Measurements from ENCODE around the gene CASQ2.

Gene CASQ2

DNA sequence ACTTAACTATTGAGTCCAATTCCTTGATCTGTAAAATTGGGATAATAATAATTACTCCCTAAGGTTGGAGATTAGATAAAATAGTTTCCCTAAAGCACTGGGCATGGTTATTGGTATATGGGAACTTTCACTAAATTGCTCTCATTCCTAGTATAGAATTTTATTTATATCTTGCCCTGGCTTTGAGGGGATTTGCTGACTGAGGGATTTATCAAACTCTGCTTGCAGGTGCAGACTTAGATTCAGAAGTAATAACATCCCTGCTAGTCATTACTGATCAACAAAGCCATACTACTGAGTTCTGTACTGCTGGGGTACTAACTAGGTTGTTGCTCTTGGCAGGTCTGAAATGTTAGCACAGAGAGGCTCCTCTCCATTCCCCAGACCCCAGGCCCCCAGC, 41.9 kb downstream of the CASQ2 start:
- DNase-seq, result no peak

DNA sequence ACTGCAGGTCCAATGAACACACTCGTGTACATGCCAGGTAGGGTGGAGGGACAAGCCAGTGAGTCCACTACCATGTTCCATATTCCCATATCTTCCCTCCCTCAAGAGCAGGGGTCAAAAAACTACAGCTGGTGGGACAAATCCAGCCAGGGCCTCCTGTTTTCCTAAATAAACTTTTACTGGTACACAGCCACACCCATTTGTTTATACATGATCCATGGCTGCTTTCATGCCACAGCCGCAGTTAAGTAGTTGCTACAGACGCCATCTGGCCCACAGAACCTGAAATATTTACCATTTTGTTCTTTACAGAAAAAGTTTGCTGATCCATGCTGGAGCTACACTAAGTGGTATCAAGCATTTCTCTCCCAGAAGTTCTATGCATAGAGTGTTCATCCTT, 42.4 kb downstream of the CASQ2 start:
- DNase-seq, result no peak

DNA sequence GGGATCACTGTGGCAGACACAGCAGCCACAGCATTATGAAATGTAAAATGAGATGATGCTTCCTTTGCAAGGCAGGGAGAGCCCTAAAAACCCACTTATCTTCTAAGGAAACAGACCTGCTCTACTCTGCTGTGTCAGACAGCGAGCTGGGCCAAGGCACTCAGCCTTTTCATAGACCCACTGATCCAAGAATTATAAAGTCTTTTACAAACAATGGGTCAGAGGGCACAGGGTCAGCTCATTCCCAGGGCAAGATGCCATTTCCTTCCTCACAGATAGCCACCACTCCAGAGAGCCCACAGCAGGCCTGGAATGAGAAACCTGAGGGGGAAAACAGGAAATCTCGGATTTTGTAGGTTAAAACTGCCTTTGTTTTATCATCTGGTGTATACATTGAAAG, 42.9 kb downstream of the CASQ2 start:
- no peak for DNase-seq

DNA sequence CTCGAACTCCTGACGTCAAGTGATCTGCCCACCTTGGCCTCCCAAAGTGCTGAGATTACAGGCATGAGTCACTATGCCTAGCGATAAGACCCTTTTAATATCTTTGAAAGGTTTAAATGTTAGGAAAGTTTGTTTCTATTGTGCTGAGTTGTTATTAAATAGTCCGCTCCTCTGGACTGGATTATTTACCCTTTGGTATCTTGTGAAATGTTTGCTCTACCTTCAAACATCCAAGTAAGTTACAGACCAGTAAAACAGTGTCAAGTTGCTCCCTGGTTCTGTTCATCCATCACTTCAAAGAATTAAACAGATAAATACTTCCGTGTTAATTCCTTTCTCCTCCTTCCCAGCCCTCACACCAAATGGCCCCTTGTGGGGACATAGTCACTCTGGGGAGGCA, 44.8 kb downstream of the CASQ2 start:
- DNase-seq, result no peak

DNA sequence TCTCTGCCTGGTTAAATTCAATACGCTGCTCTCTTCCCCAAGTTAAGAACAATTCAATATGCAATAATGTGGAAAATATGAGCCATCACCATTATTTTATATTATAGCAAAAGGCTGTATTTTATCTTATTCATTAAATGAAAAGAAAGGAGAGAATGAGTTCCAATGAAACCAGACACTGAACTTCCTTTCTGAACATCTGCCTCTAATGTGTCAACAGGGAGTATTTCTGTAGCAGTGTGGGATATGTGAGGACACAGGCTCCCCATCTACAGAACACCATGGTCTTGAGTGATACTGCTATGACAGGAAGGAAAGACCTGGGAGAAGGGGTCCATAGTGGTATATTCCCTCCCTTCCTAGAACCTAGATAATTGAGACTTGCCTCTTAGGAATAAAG, 46.3 kb downstream of the CASQ2 start:
- DNase-seq, result no peak

DNA sequence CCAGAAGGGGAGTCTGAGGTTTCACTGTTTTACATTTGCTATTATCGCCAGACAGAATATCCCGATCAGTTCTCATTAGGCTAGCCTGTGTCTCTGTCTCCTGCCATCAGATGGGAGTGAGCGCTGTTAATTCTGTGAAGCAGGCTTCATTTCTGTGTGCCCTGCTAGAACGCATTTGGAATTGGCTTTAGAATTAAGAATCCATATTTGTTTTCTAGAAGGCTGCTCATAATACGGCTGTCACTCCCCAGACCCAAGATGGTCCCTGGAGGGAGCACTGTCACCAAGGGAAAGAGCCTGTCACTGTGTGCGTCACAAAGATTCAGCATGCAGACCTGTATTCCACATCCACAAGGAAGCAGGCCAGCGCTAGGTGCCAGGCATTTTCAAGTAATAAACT, 49.2 kb downstream of the CASQ2 start:
- DNase-seq, result no peak

DNA sequence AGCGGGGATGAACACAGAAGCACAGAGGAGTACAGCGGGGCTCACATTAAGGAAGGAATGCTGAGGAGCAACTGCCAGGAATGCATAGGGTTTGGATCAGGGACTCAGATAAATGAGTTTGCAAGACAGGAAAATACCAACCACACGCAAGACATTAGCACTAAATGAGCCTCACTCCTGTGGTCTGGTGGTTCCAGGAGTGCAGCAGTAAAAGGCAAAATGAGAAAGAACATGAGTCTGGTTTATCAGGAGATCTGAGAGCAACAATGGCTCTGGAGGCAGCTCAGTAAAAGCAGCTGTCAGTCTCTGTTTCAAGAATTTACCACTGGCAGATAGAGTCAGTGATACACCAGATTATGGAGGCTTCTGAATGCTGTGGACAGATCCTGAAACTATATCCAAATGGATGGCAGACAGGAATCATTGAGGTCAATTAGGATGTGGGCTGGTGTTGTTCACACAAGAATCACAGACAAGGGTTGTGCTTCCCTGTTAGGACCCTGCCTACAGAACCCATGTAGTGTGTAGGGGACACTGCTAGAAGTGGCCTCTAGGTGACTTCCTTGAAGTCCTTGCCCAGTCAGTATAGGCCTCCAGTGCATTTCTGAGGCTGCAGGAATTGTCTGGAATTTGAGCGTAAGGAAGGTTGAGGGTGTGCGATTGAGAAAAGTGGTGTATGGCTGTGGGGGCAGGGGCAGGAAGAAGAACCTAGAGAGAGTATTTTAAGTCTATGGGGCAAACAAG, 50.3 kb downstream of the CASQ2 start:
- no peak for DNase-seq

DNA sequence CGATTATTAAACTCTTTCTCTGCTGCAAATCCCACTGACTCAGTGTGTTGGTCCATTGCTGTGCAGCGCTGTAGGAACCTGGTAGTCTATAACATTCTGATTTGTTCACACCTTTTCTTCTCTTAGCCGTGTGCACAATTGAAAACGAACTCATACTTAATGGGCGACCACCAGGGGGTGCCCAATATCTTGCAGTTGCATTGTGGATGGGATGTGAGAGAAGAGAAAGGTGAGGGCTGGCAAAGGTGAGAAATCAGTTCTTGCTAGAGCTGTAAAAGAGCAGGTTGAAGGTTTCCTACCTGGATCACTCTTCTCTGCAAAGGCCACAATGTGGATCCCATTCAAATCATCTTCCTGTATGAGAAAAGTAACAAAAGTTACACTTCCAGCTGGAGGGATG, 51.0 kb downstream of the CASQ2 start:
- no peak for DNase-seq

DNA sequence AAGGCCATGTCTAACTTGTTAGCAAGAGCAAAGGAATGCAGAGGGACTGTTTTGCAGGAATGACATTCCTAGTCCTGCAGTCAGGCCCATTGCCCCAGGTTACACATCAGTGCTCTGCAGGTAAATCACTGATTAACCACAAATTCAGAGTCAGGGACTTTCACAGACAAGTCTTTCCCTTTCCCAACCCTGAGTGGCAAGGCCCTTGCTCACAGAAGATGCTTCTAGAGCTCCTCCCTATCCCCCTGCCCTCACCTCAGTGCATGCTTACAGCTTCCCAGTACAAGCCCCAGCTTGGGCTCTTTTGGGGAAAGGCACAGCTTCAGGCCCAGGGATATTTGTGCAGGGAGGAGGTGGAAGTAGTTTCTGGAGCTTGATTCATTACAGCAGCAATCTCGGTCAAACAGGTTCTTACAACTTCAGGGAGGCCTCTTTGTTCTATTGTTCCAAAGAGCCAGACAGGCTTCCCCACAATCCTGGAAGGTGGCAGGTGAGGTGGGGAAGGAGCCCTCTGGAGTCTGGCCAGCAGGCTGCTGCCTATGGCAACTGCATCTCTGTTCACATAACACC, 53.9 kb downstream of the CASQ2 start:
- no peak for DNase-seq

DNA sequence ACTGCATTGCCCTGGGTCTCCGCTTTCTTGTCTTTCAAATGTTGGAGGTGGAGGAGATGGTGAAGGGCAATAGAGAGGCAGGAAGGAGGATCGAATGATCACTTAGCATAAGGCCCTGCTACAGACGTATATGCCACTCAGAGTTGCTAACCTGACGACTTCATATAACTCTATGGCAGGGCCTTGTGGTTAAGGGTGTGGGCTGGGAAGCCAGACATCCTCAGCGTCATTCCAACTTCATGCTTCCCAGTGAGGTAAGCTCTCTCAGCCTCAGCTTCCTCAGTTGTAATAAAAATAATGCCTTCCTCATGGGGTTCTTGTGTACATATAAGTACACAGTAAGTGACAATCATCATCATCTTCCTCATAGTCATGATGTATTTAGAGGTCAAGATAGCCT, 54.6 kb downstream of the CASQ2 start:
- DNase-seq, result no peak

DNA sequence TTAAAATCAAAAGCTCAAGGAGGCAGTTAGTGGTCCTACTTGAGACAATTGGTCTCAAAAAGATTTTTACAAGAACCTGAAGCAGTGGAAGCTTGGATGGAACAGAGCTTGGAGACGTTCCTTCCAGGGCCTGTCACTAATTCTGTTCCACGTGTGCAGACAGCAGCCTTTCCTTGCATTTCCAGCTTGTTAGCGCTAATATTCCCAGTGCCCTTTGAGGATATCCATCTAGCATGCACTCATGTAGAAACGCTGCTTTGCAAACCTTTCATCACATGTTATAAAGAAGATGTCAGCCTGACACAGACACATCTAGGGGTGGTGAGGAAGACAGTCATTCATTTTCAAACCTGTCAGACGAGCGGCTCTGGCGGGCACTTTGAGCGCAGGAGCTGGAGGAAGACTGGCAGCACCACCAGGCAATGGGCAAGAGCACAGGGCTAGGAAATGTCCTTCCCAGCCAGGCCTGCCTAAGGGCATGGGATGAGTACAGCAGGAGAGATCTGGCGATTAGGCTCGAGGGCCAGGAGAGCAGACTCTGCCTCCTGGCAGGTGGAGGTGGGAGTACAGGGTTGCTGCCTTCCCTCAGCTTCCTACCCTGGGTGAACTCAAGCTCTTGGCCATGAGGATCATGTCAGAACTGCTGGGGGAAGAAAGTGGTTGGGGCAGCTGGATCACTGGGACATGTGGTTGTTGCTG, 55.5 kb downstream of the CASQ2 start:
- DNase-seq, result no peak

DNA sequence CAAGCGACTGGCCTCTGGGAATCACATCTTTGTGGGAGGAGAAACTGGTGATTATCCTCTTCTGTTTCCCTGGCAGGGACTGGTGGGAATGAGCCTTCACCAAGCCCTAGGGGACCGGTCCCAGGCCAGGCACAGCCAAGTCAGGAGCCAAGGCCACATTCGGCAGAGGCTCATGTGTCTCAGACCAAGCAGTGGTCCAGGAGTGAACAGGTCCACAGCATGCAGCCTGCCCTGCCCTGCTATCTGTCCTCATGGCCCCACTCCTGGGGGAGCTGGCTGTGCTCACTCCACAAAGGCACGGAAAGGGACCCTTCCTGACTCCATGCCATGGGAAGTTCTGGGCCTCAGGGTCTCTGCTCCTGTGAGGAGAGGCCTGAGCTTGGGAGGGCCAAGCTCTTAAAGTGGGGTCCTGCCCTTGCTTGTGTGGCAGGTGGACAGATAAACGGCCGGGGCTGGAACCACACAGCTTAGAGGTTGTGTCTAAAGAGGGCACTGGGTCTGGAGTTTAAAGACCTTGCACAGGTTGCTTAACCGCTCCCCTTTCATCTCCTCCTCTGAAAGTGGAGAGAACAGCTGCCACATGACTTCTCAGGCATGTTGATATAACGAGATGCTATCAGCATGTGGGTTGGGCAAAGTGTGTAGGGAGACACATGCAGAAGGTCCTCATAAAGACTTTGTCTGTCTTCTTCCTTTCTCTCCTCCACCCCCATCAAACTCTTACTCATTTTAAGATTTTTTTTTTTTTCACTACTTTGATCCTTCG, 57.5 kb downstream of the CASQ2 start:
- DNase-seq, result no peak

DNA sequence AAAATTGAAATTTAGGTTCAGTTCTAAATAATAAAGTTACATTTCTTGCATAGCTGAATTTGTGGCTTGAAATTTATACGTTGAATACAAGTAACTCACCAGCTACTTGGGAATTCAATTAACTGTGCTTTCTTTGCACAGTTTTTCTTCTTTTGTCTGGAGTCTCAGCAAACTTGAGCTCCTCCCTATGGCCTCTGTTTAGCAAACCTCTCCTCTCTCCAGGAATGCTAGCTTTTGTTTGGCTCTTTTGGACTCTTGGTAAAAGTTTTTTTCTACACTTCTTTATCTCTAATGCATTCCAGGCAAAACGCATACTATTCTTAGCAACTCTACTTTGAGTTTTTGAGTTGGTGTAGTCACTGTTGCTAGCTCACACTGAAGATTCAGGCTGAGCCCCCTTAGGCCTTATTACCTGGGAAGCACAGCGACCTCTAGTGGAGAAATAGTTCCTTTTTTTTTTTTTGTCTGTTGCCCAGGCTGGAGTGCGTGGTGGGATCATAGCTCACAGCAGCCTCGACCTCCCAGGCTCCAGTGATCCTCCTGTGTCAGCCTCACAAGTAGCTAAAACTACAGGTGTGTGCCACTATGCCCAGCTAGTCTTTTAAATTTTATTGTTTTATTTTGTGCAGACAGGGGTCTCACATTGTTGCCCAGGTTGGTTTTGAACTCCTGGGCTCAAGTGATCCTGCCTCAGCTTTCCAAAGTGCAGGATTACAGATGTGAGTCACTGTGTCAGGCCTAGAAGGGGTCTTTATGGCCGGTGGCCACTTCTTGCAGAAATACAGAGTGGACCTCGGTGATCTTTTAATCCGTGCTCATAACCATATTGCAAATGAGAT, 61.7 kb downstream of the CASQ2 start:
- no peak for DNase-seq

DNA sequence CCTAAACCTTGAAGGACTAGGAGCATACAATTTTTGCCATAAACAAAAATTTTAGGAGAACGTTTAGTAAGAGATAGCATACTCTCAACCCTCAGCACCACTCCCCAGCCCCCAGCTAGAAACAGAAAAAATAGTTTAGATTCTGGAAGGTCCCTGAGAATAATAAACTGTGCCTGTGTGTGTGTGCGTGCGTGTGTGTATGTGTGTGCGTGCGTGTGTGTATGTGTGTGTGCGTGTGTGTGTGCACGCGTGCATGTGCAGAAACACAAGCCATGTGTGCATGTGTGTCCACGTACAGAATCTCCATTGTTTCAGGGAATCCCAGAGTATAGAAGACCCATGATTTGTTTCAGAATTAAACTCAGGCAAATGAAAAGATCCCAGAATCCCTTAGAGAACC, 62.6 kb downstream of the CASQ2 start:
- DNase-seq, result no peak

DNA sequence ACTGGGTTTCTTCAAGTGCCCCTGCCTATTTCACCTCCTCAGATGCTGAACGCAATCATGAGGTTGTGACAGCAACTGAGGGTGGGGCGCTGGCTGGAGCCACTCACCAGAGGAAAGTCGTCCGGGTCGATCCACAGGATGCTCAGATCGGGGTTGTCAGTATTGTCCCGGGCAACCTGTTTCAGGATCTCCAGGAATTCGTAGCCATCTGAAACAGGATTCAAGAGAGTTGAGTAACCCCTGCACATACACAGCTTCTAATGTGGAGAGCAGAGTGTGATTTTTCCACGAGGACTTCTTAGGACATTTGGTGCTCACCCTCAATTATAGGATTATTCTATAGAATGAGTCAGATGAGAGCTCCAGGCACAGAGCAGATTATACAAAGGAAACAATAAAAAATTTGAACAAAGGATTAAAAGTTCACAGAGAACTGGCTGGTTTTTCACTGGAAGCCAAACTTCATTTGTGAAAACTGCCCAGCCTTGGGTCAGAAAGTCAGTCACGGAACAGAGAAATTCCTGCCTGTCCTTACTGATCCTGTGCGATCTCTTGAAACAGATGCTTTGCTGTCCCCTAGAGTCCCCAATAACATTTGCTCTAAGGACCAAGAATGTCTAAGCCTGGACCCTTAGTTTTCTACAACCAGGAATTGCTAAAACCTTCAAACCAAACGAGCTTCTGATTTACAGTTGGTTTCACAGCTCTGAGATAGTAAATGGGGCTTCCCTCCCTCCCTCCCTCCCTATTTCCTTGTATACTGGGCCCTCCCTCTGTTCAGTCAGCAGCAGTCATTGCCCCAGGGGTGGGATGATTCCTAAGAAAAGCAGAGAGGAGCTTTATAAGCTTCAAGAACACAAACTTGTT, 63.2 kb downstream of the CASQ2 start:
- DNase-seq, result no peak

DNA sequence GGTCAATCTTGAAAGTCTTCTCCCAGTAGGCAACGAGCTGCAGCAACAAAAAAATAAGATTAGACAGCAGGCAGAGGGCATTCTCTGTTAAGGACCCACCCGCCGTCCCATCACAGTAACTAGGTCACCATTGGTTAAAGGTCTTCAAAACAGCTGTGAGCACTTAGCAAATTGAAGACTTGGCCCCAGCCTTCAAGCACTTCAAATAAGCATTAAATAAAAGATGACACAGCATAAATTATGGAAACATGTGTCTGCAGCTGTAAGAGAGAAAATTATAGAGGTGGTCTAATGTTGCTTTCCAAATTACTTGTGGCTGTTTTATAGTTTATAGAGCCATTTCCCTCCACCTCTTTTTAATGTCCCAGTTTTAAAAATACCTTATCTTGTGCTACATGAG, 65.6 kb downstream of the CASQ2 start:
- no peak for DNase-seq

DNA sequence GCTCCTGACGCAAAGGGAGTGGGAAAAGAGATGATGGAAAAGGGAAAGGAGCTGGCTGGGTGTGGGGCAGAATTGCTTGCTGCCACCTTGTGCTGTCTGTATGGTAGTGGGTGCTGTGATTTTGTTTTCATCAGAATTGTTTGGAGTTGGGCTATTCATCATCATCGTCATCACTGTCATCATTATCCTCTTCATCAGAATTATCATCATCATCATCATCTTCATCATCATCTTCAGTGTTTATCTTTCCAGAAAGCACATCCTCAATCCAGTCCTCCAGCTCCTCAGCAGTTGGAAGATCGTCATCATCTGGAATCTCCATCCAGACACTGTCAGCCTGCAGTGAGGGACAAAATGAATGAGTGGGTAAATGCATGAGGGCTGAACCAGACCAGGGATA, 67.4 kb downstream of the CASQ2 start:
- no peak for DNase-seq

DNA sequence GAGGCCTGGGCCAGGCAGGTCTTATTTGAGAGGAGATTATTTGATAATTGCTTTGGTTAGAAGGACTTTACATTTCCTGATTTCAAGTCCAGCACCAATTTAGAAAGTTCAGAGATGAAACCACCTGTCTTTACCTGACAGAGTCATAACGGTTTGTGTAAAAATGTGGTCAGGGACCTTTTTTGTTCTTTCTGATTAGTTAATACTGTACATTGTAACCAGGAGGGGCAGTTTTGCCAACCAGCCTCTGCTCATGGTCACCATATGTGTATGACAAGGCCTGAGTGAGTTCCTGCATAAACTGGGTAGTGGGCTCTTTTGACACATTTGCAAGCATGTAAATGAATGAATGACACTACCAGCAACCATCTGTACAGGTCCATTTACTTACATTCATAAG, 70.9 kb downstream of the CASQ2 start:
- DNase-seq, result no peak

DNA sequence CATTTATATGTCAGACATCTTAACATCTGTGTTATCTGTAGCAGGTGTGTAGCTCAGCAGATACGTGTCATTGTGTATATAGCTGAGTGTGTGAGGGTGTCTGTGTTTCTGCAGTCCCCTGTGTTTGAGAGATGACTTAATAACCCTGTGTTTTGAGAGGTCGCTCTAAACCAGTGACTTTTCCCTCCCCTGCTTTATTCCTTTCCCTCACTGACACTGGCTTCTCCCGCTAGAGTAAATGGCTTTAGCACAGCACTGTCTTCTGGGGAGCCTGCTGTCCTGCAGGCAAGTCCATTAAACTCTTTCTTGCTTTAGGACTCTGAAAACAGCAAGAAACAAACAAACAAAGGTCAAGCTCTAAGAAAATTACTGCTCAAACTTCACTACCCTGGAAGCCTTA, 73.7 kb downstream of the CASQ2 start:
- DNase-seq, result no peak

DNA sequence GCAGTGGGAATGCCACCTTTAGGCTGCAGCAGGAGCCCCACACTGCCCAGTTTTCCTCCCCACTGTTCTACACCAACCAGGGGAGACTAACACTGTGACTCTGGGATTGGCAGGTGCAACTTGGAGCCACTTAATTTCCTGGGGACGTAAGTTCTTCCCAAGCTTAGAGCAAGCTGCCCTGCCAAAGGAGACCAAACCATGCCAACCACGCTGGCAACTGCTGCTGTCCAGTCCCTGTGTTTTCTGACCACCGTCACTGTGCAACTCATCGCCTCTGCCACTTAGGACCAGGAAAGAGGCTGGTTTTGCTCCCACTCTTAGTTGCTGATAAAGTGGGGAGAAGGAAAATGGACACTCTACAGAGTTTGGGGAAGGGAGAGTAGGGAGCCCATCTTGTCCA, 76.3 kb downstream of the CASQ2 start:
- DNase-seq, result no peak

DNA sequence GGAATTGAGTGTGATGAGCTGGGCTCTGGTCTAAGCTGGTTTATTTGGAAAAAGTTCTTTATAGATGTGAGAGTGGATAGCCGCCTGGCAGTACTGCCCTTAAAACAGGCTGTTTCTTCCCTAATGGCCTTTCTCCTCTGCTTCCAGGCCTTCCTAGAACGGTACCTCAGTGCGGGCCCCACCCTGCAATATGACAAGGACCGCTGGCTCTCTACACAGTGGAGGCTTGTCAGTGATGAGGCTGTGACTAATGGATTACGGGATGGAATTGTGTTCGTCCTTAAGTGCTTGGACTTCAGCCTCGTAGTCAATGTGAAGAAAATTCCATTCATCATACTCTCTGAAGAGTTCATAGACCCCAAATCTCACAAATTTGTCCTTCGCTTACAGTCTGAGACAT, 77.5 kb downstream of the CASQ2 start:
- DNase-seq, result no peak

DNA sequence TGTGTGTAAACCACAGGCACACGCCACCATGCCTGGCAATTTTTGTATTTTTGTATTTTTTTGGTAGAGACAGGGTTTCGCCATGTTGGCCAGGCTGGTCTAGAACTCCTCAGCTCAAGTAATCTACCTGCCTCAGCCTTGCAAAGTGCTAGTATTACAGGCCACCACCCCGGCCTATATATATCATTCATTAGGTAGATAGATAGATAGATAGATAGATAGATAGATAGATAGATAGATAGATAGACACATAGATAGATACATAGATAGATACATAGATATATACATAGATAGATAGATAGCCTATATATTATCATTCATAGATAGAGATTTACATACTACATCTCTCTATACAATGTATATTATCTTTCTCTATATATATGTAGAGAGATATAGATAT, 80.8 kb downstream of the CASQ2 start:
- DNase-seq, result no peak

Measured in effector CD8-positive, alpha-beta T cell (primary cell).